CD4-positive, alpha-beta T cell treated with Interleukin-4 for 4 hours (primary cell): ENCODE measurements around the gene TRABD2A.

Source experiments
- DNase-seq: peaks from one replicate; pipeline ENCODE4 v3.0.0-alpha.2; 2020

The TRABD2A gene

DNA sequence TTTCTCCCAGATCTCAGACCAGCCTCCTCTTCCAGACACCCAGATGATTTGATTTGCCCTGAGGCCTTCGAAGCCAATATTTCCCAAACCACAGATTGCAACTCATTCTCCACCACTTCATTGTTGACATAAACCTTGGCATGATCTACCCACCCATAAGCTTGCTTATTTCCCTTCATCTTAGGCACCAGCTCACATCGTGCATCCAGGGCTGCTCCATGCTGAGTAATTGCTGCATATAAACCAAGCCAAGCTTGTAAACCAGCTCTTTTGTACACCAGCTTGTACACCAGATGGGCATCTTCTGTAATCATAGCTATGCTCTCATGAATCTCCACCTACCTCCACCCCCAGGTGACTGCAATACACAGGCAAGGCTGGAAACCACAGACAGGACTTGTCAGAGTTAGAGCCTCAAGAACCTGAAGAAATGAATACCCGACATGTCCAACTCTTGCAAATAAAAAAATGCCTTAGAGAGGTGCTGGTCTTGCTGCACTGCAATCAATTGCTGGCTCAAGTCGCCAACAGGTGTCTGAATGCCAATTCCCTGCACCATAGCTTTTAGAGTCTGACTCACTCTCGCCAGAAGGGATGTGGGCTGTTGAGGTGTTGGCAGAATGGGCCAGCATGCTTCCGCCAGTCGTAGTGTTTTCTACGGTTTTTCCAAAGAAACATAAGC lies 31.5 kb downstream of the TRABD2A start:
- DNase-seq = peak; percentile 78

DNA sequence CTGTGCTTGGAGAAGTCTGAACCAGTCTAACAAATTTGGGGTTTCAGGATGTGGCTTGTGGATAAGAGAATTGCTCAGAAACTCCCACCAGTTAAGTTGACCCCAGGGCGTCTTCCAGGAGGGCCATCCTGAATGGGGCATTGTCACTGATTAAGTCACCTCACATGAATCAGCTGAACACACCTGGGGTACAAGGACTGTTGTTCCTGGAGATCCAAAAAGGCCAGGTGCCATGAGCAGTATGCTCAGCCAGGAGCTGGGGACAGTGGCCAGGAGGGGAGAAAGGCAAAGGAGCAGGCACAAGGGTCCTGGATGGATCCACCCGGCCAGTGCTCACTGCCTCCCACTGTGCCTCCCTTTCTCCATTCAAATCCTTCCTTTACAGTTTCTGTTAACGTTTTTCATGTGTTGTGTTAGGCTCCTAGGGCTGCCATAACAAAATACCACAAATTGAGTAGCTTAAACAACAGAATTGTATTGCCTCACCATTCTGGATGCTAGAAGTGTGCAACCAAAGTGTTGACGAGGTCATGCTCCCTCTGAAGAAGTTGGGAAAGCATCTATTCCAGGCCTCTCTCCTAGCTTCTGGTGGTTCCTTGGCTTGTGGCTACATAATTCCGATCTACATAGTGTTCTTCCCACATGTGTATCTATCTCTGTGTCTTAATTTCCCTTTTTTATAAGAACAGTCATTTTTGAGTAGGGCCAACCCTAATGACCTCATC lies 33.4 kb downstream of the TRABD2A start:
- DNase-seq = no peak

DNA sequence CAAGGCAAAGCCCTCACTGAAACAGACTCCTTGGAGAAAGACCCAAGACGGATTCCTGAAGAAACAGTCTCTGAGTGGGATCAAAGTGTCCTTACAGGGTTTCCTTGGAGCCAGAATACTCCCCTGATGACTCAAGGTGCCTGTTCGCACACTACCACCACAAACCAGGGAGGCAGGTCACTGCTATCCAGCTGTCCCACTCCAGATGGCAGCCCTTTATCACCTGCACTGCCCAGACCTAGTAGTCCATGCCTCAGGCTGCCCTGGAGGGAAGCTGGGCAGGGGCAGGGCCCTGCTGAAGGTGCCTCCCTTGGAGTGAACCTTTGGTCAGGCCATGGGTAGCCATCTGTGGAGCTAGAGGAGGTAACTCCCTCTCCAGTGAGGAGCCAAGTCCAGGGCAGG lies 34.1 kb downstream of the TRABD2A start:
- no peak for DNase-seq

DNA sequence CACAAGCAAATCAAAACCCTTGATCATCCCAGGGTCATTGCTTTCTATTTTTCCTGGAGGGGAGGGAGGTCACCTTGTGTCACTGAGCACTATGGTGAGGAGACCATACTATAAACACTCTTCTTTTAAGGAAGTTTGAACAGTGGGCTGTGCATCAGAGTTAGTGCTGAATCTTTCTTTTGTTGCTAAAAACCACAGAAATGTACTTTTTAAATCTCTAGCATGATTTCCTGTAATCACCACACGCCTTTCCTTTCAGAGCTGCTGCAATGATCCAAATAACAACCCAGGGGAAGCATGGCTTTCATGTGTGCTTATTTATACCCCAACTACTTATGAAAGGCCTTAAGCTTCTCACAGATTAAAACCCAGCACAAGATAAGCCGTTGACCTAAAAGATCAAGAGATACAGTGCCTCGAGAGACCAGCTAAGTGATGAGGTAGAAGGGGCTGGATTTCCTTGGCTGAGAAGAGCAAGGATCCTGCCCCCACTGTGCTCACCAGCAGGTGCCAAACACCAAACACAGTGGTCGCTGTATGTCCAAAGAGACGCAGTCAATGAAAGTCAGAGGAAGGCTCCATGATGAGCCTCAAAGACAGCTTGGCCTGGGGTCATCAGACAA lies 34.7 kb downstream of the TRABD2A start:
- DNase-seq = peak; percentile 85

DNA sequence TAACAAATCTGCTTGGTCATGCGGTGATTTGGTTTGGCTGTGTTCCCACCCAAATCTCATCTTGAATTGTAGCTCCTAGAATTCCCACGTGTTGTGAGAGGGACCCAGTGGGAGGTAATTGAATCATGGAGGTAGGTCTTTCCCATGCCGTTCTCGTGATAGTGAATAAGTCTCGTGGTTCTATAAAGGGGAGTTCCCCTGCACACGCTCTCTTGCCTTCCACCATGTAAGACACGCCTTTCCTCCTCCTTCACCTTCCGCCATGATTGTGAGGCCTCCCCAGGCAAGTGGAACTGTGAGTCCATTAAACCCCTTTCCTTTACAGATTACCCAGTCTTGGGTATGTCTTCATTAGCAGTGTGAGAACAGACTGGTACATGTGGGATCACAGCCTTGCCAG lies 36.7 kb downstream of the TRABD2A start:
- DNase-seq = no peak

DNA sequence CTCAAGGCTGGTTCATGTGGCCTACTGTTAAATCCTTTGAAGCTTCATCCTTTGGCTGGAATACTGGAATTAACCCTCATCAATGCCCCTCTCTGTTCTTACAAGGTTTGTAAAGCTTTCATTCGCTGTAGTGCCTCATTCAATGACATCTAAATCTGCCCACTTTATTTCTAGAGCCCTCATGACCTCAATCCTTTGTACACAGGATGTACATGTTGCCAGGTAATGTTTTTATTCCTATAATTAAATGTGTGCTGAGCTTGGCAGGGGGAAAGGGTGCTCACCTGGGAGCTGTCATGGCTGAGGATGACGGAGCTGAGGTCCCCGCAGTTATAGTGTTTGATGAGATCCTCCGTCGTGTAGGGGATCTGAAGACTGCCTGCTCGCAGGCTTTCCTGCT lies 39.3 kb downstream of the TRABD2A start:
- no peak for DNase-seq

DNA sequence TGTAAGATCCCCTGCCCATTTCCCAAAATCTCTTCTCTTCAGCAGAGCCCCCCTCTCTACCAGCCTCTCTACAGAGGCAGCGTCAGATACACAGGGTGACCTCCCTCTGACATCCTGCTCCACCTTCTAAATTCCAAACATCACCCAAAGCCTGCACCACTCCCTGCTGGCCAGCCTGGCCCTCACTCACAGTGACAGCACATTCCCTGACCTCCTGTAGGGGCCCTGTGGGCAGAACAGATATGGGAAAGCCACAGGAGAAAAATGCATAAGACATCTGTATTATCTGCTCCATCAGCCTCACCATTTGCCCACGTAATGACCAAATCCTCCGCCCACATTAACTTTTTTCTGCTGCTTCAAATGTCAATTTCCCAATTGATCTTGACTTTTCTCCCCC lies 40.6 kb downstream of the TRABD2A start:
- no peak for DNase-seq

DNA sequence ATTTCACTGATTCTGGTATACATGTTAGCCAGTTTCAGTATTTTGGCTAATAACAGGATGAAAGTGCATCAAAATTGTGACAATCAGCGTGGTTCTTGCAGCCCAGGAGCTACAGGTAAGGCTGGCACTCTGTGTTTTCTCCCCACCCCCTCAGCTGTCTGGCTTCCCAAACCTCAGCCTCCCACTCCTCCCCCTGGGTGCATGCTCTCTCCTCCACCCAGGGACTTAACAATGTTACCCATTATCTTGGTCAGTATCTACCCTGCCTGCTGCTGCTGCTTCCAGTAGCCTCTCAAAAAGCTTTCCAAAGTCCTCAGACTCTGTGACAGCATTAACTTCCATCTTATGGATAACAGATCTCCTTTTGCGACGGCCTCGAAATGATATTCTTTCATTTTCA lies 41.0 kb downstream of the TRABD2A start:
- no peak for DNase-seq

DNA sequence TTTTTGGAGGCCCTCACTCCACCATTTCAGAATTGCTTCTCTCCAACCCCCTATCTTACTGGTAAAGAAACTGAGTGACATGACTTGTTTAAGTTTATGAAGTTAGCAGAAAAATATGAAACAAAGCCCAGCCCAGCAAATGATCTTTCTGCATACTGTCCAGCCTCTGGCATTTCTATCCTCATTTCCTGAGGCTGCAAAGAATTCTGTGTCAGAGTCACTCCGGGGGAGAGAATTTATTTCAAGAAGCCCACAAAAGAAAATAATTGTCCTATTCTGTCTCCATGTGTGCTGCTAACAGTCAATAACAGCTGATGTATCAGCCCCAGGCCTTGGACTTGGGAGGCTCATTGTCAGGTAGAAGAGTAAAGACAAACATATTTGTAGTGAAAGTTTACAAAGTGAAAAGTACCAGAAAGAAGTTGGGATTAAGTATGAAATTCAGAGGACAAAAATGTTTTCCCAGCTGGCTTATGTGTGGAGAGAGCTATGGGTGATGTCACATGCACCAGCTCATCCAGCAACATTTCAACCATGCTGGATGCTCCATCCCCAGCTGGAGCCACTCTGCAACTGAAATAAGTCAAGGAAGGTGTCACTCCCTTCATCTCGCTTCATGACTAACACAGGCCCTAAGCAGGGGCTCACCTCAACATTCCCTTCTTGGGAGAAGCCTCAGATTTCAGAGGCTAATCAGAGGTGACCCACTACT lies 42.3 kb downstream of the TRABD2A start:
- no peak for DNase-seq

DNA sequence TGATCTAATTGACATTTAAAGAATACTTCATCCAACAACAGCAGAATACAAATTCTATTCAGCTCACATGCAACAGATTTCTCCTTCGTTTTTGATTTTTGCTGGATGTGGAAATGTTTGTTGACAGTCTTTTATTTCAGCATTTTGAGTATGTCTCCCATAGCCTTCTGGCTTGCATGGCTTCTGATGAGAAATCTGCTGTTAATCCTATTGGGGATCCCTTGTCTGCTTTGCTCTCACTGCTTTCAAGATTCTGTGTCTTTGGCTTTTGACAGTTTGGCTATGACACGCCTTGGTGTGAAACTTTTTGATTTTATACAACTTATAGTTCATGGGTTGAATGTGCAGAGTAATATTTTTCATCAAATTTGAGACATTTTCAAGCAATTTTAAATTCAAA lies 44.7 kb downstream of the TRABD2A start:
- no peak for DNase-seq

DNA sequence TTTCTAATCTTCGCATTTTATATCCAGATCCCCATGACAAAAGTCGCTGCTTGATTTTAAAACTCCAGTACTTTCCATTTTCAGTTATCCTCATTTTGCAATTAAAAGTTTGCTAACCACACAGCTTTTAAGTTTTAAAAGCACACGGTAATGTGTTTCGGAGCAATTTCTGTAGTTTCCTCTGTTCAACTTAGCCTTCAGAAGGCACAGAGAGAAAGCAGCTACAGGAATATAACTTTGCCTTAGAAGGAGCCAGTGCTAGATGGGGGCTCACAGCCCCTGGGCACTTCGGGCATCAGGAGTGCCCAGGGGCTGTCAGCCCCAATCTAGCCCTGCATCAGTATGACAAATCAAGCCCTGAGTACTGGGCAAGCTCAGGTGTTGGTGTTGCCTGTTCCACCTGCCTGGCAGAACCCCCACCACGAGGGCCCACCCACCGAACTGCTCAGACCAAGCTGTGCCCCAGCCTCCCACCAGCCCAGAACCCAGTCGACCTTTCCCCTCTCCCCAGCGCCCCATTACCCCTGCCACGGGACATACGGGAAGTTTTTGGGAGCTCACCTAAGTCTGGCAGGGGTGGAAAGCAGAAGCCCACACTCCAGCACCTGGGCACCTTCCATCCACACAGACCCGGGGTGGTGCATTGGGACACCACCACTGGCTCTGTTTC lies 47.3 kb downstream of the TRABD2A start:
- no peak for DNase-seq

DNA sequence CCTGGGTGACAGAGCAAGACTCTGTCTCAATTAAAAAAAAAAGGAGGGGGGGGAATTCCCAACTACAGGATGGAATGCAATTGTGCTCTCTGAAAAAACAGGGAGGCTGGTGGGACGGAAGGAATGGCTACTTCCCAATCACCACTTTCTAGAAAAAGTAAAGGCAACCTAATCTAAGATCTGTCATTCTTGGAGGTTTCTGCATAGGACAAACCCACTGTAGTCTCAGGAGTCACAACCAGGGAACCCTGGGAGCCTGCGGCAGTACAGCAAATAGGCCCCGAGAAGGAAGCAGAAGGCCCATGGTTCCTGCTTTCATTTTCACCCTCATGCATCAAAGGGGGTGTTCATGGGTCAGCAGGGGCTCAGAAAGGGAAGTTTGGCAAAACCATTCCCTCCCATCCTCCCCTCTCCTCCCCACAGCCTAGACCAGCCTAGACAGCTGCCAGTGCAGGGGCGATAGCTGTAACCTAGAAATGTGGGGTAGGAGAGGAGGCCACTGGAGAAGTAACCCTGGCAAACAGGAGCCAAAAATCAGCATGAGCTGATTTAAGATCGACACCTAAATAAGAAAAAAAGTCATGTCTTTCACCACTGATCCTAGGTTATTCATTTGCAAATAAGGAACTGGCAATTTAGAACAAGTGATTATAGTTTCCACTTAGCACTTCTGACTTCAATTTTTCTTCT lies 48.0 kb downstream of the TRABD2A start:
- peak; percentile 36 for DNase-seq

DNA sequence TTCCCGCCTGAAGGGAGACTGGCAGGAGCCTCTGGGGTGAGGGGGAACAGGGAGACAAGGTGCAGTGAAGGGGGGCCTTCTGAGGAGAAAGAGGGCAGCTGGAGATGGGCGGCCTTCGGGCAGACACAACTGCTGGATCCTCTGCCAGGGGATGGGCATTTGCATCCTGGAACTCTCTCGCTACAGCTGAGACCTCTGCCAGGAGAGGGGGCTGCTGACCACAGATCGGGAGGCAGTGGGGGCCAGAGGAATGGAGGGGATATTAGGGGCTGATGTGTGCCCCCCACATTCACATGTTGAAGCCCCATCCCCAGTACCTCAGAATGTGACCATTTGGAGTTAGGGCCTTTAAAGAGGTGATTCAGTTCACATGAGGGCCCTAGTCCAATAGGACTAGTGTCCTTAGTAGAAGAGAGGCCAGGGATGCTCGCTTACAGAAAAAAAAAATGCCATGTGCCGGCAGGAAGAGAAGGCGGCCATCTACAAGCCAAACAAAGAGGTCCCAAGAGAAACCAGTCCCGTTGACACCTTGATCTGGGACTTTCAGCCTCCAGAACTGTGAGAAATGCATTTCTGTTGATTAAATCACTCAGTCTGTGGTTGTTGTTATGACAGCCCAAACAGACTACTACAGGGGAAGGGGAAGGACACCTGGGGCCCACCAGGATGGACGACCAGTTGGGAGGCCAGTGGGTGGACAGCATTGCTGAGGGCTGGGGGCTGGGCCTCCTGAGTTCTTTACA lies 50.0 kb downstream of the TRABD2A start:
- DNase-seq = no peak

DNA sequence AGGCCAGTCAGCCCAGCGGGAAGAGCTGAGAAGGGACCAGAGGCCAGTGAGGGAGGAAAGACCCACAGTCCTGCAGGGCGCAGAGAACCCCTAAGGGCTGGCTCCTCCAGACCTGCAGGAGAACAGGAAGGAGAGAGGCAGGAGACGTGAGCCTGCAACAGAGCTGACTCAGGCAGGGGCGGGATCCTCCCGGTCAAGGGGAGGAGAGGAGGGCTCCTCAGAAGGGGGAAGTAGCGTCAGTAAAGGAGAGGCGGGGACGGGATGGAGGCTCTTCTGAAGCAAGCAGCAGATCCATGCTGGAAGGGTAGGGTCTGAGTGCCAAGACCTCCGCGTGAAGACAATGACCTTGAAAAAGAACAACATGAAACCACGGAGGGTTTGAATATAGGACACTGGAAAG lies 50.8 kb downstream of the TRABD2A start:
- no peak for DNase-seq

DNA sequence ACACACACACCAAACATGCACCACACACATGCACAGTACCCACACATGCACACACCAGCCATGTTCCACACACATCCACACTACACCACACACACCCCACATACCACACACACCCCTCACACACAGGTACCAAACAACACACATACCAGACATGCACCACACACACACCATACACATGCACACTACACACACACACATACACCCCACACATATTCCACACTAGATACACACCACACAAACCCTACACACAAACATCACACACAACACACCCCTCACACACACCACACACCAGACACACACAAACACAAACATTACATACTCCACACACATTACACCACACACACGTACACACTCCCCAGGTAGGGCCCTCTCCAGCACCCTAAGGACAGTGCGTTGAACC lies 51.2 kb downstream of the TRABD2A start:
- no peak for DNase-seq

DNA sequence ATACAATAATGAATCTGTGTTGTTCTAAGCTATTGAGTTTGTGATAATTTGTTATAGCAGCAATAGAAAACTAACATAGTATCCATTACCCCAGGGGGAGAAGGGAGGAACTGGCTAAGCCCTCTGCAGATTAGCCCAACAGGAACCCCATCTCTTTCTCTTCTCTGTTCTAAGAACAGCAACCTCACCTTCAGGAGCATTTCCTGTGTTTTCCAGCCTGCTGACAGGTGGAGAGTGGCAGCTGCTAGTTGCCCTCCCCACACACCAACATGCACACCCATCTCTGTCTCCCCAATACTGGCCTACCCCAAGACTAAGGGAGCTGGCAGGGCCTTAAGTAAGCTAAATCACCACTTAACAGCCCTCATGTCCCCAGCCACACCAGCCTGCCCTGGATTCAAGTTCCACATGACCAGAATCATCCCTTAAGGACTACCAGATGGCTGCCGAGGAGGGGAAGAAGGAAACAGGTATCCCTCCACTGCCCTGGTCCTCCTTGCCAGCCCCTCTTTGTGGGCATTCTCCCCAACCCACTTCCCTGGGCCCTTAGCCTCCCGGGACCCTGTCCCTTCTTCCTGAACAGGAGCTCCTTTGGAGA lies 52.8 kb downstream of the TRABD2A start:
- no peak for DNase-seq

DNA sequence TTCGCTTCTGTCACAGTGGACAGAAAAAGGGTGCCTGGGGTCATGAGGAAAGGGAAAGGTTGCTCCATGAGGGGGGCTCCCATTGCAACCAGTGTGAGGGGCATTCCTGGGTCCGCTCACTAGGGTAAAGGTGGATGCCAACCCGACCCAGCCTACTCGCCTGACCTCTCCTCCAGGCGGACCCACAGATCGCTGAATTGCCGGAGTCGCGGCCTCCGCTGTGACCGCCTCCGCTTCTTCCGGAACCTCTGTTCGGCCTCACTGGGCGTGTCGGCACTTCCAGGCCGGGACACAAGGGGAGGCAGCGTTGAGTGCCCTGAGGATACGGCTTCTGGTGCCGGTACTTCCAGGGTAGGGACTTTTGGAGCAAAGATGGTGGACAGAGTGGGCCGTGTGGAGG lies 57.1 kb downstream of the TRABD2A start:
- DNase-seq = no peak

DNA sequence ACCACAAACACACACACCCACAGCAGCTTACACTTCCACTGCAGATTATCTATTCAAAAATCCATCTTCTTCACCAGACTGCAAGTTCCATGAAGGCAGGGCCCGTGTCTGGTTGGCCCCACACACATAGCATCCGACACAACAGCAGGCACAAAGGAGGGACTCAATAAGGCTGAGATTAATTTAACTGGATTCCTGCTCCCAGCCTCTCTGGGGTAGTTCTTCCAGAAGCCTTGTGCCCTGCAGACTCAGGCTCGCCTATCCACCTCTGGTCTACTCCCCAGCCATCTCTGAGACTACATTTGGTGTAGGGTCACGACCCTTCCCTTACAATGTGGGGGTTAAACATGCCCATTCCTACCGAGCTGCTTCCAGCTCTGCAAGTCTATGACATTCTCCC lies 57.7 kb downstream of the TRABD2A start:
- DNase-seq = no peak

DNA sequence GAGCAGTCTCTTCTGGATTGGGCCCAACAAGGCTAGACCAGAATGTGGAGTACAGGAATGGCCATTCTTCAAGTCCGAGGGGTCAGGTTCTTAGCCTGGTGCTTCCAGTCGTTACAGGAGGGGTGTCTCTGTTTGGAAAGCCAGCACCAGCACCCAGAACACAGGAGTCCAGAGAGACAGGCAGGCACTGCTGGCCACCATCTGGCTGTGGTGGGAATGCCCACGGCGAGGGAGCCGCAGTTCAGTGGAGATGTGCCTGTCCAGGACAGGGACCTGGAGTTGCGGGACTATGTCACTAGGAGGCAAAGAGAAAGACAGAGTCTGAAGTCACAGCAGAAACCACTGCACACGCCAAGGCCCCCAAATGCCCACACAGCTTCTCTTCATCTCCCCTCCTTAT lies 59.1 kb downstream of the TRABD2A start:
- DNase-seq = no peak

DNA sequence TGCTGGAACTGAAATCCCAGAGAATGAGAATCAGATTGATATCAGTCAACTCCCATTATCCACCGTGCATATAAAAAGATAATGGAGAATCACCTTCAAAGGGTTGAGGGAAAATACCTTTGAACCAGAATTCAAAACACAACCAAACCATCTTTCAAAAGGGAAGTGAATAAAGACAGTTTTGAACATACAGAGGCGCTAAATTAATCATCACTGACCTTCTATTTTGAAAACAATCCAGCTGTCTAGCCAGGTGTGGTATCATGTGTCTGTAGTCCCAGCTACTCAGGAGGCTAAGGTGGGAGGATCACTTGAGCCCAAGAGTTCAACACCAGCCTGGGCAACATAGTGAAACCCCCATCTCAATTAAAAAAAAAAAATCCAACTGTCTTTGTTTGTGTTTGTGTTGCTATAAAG lies 63.6 kb downstream of the TRABD2A start:
- peak; percentile 50 for DNase-seq

DNA sequence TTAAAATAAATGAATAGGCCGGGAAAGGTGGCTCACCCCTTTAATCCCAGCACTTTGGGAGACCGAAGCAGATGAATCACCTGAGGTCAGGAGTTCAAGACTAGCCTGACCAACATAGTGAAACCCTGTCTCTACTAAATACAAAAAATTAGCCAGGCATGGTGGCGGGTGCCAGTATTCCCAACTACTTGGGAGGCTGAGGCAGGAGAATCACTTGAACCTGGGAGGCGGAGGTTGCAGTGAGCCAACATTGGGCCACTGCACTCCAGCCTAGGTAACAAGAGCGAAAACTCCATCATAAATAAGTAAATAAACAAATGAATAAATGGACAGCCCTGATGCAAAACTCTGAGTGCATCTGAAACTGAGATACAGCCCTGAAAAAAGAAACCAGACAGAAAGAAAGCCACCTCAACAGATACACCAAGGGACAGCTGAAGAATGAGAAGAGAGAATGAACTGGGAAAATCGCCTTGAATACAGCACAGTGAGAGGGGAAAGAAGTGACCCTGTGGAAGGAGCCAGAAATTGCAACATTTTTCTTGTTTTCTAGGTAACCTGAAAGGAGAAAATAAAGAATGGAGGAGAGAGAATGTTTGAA lies 64.4 kb downstream of the TRABD2A start:
- DNase-seq = no peak
